ENCODE measurements around the gene MOV10. TPM values are rescaled to one million over a fixed set of nuclear protein-coding genes. Genes with fewer than 3 reads are reported as not detected.
A peak's percentile ranks its signal among the peaks of the same experiment; 100 is the strongest.

Gene MOV10
- total RNA-seq, 6 donors from 2014 or later: 26.5 to 161 (median 56.0) TPM

- ATAC-seq (ENCODE audit: low FRiP score in 2 of 2): no peak
- WGBS, 2 donors: 100% methylated on average over 1 of the region's 1 CpG
- Histone ChIP-seq H3K27me3 (no peaks in the 10 kb centered on the region), H3K4me3 (no peak overlapping the region), H3K9me3 (no peaks in the 10 kb centered on the region), H3K4me1 (no peaks in the 10 kb centered on the region), H3K27ac (no peak overlapping the region), H3K36me3 (peaks cover 0 to 82% (median 25%) of the 10 kb centered on the region in 4 donors)
- TF ChIP-seq CTCF (IDR thresholded peaks at IDR 0.05) (no peak), POLR2A (IDR thresholded peaks at IDR 0.05) (no peak), POLR2AphosphoS5 (IDR thresholded peaks at IDR 0.05) (no peak), EP300 (IDR thresholded peaks at IDR 0.05) (no peak)
- DNase-seq: no peak
Observed at GRCh38 chr1:112651205-112651604, 23.3 kb upstream of the MOV10 start.

- H3K4me1 ChIP-seq: no peaks in the 10 kb centered on the region
- peaks cover 29 to 94% (median 51%) of the 10 kb centered on the region in 4 donors for H3K36me3 ChIP-seq
- ATAC-seq (ENCODE audit: low FRiP score in 2 of 2) (no peak), DNase-seq (no peak)
- 90 to 93% methylated on average over 3 of the region's 3 CpGs for WGBS, 2 donors
- no peaks in the 10 kb centered on the region for H3K27me3 ChIP-seq
- H3K9me3 ChIP-seq: no peaks in the 10 kb centered on the region
- H3K4me3 ChIP-seq: no peak overlapping the region
- H3K27ac ChIP-seq: no peak overlapping the region
- TF ChIP-seq CTCF (IDR thresholded peaks at IDR 0.05): no peak
- no peak for TF ChIP-seq EP300 (IDR thresholded peaks at IDR 0.05)
- TF ChIP-seq POLR2A (IDR thresholded peaks at IDR 0.05): no peak
- no peak for TF ChIP-seq POLR2AphosphoS5 (IDR thresholded peaks at IDR 0.05)
Observed at GRCh38 chr1:112665857-112666256, 8.6 kb upstream of the MOV10 start.

- WGBS, 2 donors: 94 to 96% methylated on average over 2 of the region's 2 CpGs
- ATAC-seq (ENCODE audit: low FRiP score in 2 of 2) (no peak), DNase-seq (no peak)
- H3K9me3 ChIP-seq: no peaks in the 10 kb centered on the region
- no peaks in the 10 kb centered on the region for H3K4me1 ChIP-seq
- H3K27me3 ChIP-seq: no peaks in the 10 kb centered on the region
- peaks cover 21 to 94% (median 47%) of the 10 kb centered on the region in 4 donors for H3K36me3 ChIP-seq
- H3K27ac ChIP-seq: no peak overlapping the region
- no peak overlapping the region for H3K4me3 ChIP-seq
- TF ChIP-seq POLR2A (IDR thresholded peaks at IDR 0.05) (no peak), EP300 (IDR thresholded peaks at IDR 0.05) (no peak), POLR2AphosphoS5 (IDR thresholded peaks at IDR 0.05) (no peak), CTCF (IDR thresholded peaks at IDR 0.05) (no peak)
Observed at GRCh38 chr1:112666946-112667345, 7.5 kb upstream of the MOV10 start.

- Histone ChIP-seq H3K9me3 (no peaks in the 10 kb centered on the region), H3K27ac (no peak overlapping the region), H3K27me3 (no peaks in the 10 kb centered on the region), H3K4me1 (peaks cover 17 to 28% (median 22%) of the 10 kb centered on the region in 4 donors), H3K36me3 (peaks cover 7 to 57% (median 24%) of the 10 kb centered on the region in 4 donors), H3K4me3 (no peak overlapping the region)
- TF ChIP-seq POLR2A (IDR thresholded peaks at IDR 0.05) (no peak), CTCF (IDR thresholded peaks at IDR 0.05) (no peak), POLR2AphosphoS5 (IDR thresholded peaks at IDR 0.05) (no peak), EP300 (IDR thresholded peaks at IDR 0.05) (no peak)
- DNase-seq: no peak
- no peak for ATAC-seq (ENCODE audit: low FRiP score in 2 of 2)
- 81% methylated on average over 2 of the region's 2 CpGs for WGBS, 2 donors
Observed at GRCh38 chr1:112672009-112672408, 2.5 kb upstream of the MOV10 start.

- ATAC-seq (ENCODE audit: low FRiP score in 2 of 2) (no peak), DNase-seq (no peak)
- no peak for TF ChIP-seq POLR2AphosphoS5 (IDR thresholded peaks at IDR 0.05)
- TF ChIP-seq POLR2A (IDR thresholded peaks at IDR 0.05): no peak
- no peak for TF ChIP-seq CTCF (IDR thresholded peaks at IDR 0.05)
- no peak for TF ChIP-seq EP300 (IDR thresholded peaks at IDR 0.05)
- no peaks in the 10 kb centered on the region for H3K9me3 ChIP-seq
- H3K27me3 ChIP-seq: no peaks in the 10 kb centered on the region
- peaks cover 17 to 28% (median 22%) of the 10 kb centered on the region in 4 donors for H3K4me1 ChIP-seq
- H3K36me3 ChIP-seq: peaks cover 7 to 49% (median 21%) of the 10 kb centered on the region in 4 donors
- no peak overlapping the region for H3K4me3 ChIP-seq
- 89 to 100% methylated on average over 1 of the region's 1 CpG for WGBS, 2 donors
- H3K27ac ChIP-seq: peak overlapping the region in 1 of 4 donors; percentile 93
Observed at GRCh38 chr1:112672842-112673241, 1.6 kb upstream of the MOV10 start.
